ENCODE data around the gene IFT57. TPM values are rescaled to one million over a fixed set of nuclear protein-coding genes. Genes with fewer than 3 reads are reported as not detected.

The IFT57 gene
- total and polyA plus RNA-seq, 9 of the 15 experiments (the other 6 are each of a cell fraction or from before 2014, with no cell fraction given): 1.5 to 20.1 (median 9.9) TPM

- TF ChIP-seq ZNF175 (CRISPR knock-in tag; IDR thresholded peaks at IDR 0.05; ENCODE audit: low read depth): no peak
- no peak for TF ChIP-seq TAL1 (IDR thresholded peaks at IDR 0.05)
- TF ChIP-seq NBN (IDR thresholded peaks at IDR 0.05; ENCODE audit: low read depth): no peak
- TF ChIP-seq TEAD2 (tag; IDR thresholded peaks at IDR 0.05): no peak
Measured at GRCh38 chr3:108181172-108181571, 41.1 kb downstream of the IFT57 start (continued).

- Histone ChIP-seq H3K27me3 (ENCODE audit: control insufficient read depth in 2 of 2, insufficient read depth in 2 of 2, low read length in 2 of 2) (no peaks in the 10 kb centered on the region), H3K4me3 (no peak overlapping the region), H3K9ac (ENCODE audit: insufficient read depth in 1 of 2, low read depth in 2 of 2, low read length in 2 of 2) (no peak overlapping the region), H2AFZ (ENCODE audit: low read depth, low read length) (no peak overlapping the region), H3K4me1 (replicated peaks in 1 of 2; ENCODE audit: control insufficient read depth in 2 of 2, insufficient read depth in 2 of 2, low read length in 2 of 2) (no peaks in the 10 kb centered on the region), H4K20me1 (replicated peaks; ENCODE audit: control insufficient read depth, insufficient read depth, low read length) (no peaks in the 10 kb centered on the region), H3K36me3 (ENCODE audit: control insufficient read depth, insufficient read depth, low read length) (no peaks in the 10 kb centered on the region), H3K79me2 (ENCODE audit: control insufficient read depth, insufficient read depth, low read length) (no peaks in the 10 kb centered on the region), H3K4me2 (ENCODE audit: insufficient read depth, low read length) (no peak overlapping the region), H3K27ac (ENCODE audit: extremely low read depth, low read depth, low read length) (no peak overlapping the region), H3K9me3 (replicated peaks; ENCODE audit: control insufficient read depth, insufficient read depth, low read depth, low read length) (no peaks in the 10 kb centered on the region), H3K9me1 (ENCODE audit: control insufficient read depth, insufficient read depth, low read length) (no peaks in the 10 kb centered on the region)
- TF ChIP-seq ZNF444 (CRISPR knock-in tag; IDR thresholded peaks at IDR 0.05) (no peak), NEUROD1 (IDR thresholded peaks at IDR 0.05; ENCODE audit: borderline replicate concordance, low read depth, low read length, partially characterized antibody) (no peak), ZNF280A (IDR thresholded peaks at IDR 0.05; ENCODE audit: low read depth, partially characterized antibody) (no peak), PTRF (tag; IDR thresholded peaks at IDR 0.05) (no peak), HOMEZ (CRISPR knock-in tag; IDR thresholded peaks at IDR 0.05) (no peak)
- ChIA-PET CTCF (ENCODE audit: low intra/inter-chr PET ratio) (no interaction called here), POLR2A (interaction anchor here (1.0 kb wide), 1 partner anchor 162 kb away, joined by 3 read pairs; no protein-coding TSS in a partner anchor)
- intact Hi-C loops (cut with micrococcal nuclease): no loop called here
- no peak for FAIRE-seq
- in situ Hi-C loops (cut with MboI): no loop called here
- no peak for DNase-seq (ENCODE audit: extremely low read depth in 1 of 4, low spot score in 3 of 4)
- 14% methylated on average over 1 of the region's 1 CpG for WGBS (ENCODE audit: insufficient coverage, low coverage, missing lambda C conversion rate)
- no TSS peak for BruUV-seq (replicated peaks)
- ATAC-seq: no peak
Measured at GRCh38 chr3:108180194-108180593, 42.0 kb downstream of the IFT57 start.
